ENCODE results near the gene HOXC12.

- TF ChIP-seq CTCF (IDR thresholded peaks at IDR 0.05) (no peak), POLR2A (IDR thresholded peaks at IDR 0.05) (no peak)
Observed at GRCh38 chr12:53952871-53953734, 1.6 kb upstream of the HOXC12 start.

All from thyroid gland (tissue), 4 donors.